Mesenteric fat pad (tissue), 1 donor: ENCODE results near the gene PIGB. TPM values are rescaled to one million over a fixed set of nuclear protein-coding genes. Genes with fewer than 3 reads are reported as not detected.
"Not testable (repeated sequence)": the region's sequence is repeated elsewhere in the genome, so short reads cannot be mapped to it uniquely, and the experiment has no call there.

Experiments used
- DNase-seq: peaks from one replicate; pipeline ENCODE4 v3.0.0-alpha.2; 2020; ENCODE audit warnings: low spot score
- total RNA-seq: library from RNA; stranded (reverse); fragmentation: NEBNext Ultra II Directional; extraction: Animal tissue kit (Norgen Biotek cat#: 25700); gene quantifications from one replicate; pipeline ENCODE4 v1.2.1, GENCODE V29; 2021
- donor health status: DM: yes; HTN: yes; CAD: no.

PIGB gene
- total RNA-seq, 1 donor from 2014 or later, result 14.4 TPM

DNA sequence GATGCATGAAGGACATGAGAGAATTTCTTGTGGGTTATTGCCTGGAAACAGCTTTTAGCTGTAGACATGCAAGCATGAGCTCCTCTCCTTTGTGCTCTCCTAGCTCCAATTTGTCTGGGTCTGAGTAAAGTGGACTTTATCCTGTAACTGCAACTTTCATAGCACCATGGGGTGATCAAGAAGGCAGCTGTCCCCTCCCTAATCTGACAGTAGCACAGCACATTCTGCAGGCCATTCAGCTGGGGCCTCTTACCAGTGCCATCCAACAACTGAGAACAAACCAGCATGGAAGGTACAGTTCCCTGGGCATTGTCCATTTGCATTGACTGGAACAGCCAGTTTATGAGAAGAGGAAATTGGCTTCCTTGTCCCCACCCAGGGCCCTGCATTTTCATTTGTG, 21.7 kb upstream of the PIGB start:
- DNase-seq, result no peak

DNA sequence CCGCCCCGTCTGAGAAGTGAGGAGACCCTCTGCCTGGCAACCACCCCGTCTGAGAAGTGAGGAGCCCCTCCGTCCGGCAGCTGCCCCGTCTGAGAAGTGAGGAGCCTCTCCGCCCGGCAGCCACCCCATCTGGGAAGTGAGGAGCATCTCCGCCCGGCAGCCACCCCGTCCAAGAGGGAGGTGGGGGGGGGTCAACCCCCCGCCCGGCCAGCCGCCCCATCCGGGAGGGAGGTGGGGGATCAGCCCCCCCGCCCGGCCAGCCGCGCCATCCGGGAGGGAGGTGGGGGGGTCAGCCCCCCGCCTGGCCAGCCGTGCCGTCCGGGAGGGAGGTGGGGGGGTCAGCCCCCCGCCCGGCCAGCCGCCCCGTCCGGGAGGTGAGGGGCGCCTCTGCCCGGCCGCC, 16.2 kb upstream of the PIGB start:
- not testable (repeated sequence) for DNase-seq

DNA sequence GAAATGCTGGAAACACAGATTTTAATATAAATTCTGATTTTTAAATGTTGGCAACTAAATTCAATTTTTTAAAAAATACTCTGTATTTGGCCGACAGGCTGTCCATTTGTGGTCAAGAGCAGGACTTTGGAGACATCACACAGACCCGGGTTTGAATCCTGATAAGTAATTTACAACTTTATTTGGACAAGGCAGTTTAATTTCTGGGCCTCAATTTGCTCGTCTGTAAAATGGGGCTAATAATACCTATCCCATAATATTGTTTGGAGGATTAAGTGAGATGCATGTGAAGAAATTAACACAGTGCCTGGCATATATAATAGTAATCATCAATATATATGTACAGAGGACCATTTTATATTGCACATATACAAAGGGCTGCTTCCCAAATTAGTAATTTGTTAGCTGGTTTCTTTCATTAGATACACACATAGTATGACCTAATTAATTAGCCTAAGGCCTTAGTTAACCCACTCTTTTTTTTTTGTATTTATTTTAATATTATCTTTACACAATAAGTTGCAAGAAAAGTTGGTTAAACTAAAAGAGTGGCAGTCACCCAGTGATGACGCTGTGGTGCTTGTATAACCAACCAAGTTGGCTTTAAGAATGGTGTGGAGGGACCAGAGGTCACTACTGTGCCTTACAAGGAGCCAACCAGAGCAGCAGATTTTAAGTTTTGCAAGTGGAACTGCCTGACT, 665 bp downstream of the PIGB start:
- DNase-seq, result no peak

DNA sequence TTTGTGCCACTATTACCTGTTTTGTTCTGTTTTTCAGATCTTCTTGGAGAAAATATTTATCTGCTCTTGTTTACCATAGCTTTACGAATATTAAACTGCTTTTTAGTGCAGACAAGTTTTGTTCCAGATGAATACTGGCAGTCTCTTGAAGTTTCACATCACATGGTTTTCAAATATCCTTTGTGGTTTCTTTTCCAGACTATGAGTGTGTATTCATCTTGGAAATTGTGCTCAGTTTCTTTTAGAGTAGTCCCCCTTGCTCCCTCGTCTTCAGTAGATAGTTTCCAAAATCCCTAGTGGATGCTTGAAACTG, 1.2 kb downstream of the PIGB start:
- no peak for DNase-seq

DNA sequence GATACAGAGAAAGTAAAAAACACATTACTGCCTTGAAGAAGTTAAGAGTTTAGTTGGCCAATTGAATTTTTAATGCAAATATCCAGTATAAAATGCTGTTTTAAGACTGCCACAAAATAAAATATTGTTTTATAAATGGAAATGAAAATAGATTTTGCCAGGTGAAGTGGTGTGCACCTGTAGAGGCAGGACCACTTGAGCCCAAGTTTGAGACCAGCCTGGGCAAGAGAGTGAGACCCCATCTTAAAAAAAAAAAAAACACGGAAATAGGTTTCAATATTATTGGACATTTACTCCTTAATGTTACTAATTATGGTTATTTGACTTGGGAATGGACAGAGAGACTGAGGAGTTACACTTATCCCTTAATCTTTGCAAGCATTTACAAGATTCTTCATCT, 1.9 kb downstream of the PIGB start:
- DNase-seq, result no peak

DNA sequence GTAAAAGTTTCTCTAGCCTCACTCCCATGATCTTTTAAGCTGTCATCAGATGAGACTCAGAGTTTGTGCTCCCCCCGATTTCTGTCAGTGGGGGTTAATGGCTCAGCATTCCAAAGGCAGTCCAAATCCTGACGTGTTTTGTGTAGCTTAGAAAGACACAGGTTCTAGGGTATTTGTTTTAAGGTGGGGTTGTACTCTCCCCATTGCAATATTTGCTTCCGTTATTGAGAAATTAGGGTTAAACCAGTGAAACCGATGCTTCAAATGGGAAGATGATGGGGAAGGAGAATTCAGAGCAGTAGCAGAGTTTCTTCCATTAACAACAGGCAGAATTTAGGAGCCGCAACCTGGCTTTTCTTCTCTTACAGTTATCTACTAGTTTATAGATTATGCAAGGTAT, 3.4 kb downstream of the PIGB start:
- DNase-seq, result no peak

DNA sequence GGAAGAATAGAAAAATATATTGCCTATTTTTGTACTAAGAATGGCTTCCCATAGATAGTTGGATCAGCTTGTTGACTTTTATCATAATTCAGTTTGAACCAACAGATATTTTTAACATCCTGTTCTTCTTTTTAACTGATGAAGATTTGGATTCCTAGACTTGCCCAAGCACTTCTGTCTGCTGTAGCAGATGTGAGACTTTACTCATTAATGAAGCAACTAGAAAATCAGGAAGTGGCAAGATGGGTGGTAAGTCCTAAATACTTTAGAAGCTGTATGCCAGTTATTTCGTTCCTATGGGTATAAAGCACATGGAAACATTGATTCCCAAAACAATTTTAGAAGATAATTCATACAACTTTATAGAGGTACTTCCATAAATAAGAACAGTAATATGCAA, 8.4 kb downstream of the PIGB start:
- no peak for DNase-seq

DNA sequence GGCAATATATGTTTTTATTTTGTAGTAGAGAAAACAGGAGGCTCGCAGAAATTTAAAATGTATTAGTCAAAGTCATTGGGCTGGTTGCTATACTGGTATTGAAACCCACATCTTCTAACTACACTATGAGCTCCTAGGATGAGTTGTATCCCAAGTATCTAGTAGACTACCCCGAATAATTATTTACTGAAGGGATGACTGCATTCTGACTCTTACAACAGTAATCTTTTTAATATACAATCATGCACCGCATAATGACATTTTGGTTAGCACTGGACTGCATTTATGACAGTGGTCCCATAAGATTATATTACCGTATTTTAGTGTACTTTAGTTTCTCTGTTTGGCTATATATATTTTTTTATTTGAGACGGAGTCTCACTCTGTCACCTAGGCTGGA, 15.3 kb downstream of the PIGB start:
- DNase-seq, result no peak

DNA sequence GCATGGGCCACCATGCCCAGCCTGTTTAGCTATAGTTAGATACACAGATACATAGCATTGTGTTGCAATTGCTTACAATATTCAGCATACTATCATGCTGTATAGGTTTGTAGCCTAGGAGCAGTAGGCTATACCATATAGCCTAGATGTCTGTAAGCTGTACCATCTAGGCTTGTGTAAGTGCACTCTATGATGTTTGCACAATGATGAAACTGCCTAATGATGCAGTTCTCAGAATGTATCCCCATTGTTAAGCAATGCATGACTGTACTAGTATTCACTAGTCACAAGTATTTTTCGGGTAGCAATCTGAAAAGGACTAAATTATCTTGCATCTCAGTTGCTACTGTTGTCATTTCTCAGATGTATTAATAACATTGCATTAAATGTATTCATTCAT, 16.0 kb downstream of the PIGB start:
- DNase-seq, result no peak

DNA sequence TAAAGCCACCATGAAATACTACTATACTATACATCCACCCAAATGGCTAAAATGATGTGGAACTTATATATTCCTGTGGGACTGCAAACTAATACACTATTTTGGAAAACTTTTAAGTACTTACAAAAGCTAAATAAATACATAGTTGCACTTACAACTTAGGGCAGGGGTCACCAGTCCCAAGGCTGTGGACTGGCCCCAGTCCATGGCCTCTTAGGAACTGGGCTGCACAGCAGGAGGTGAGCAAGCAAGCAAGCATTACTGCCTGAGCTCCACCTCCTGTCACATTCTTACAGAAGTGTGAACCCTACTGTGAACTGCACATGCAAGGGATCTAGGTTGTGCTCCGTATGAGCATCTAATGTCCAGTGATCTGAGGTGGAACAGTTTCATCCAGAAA, 18.1 kb downstream of the PIGB start:
- DNase-seq, result no peak

DNA sequence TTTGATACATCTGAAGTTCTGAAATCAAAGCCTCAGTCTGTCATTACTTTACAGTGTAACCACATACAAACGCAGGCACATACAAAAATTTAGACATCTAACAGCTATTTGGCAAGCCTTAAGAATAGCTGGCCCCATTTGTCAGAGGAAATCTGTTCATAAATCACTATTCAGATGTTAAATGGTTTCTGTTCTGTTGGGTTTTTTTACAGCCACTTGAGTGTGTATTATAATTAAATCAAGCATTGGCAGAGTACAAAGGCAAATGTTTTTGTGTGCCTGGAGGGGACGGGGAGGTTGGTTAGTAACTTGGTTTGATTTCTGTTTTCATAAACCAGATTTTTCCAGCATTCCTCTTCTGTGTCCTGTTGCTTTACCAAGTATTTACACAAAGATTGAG, 24.1 kb downstream of the PIGB start:
- no peak for DNase-seq

DNA sequence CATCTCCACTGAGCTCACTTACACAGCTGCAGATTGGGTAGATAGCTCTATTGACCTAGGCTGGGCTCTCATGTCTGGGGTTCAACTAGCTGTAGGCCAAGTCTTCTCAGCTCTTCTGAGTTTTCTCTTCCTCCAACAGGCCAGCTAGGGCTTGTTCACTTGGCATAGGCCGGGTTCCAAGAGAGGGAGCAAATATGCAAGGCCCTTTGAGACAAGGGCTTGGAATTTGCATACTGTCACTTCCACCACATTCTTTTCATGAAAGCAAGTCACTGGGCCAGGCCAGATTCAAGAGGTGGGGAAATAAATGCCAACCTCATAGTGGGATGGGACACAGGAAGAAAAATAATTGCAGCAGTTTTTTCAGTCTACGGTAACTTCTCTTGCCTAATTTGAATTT, 25.2 kb downstream of the PIGB start:
- no peak for DNase-seq

DNA sequence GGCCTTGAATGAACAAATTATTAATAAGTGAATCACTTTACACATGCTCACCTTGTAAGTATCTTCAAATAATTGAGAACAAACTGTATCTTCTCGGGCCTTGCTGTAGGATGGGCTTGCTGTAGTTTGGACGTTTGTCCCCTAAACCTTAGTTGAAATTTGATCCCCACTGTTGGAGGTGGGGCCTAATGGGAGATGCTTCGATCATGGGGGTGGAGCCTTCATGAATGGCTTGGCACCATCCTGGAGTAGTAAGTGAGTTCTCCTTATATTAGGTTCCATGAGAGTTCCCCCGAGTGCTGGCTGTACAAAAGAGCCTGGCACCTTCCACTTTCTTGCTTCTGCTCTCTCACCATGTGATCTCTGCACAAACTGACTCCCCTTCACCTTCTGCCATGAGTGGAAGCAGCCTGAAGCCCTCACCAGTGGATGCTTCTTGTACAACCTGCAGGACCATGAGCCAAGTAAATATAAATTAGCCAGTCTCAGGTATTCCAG, 29.3 kb downstream of the PIGB start:
- DNase-seq, result no peak

DNA sequence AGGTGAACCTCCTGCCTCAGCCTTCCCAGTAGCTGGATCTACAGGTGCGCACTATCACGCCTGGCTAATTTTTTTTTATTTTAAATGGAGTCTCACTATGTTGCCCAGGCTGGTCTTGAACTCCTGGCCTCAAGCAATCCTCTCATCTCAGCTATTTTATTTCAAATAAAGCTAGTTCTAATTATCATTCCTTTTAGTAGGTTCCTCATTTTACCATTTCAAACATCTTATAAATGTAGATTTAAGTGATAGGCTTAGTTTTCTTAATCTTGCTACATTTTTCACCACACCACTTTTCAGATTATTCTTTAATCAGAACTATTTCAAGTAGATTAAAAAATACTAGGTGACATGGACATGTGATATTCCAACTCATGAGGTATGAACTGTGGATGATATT, 30.3 kb downstream of the PIGB start:
- DNase-seq, result no peak

DNA sequence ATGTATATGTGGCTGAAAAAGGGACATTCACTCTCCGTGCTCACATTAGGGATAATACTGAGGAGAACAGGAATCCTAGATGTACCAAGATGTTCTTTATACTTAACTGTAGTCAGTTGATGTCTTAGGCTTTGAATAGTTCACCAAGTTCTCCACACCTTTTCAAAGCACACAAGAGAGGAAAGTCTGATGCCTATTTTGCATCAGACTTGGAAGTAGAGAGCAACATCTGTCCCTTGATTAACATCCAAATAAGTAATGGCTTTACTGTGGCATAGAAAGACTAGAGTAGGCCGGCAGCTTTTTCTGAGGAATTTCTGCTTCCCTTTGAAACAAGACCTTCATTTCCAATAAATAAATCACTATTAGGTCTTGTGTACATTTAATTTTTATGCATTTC, 34.0 kb downstream of the PIGB start:
- DNase-seq, result no peak

DNA sequence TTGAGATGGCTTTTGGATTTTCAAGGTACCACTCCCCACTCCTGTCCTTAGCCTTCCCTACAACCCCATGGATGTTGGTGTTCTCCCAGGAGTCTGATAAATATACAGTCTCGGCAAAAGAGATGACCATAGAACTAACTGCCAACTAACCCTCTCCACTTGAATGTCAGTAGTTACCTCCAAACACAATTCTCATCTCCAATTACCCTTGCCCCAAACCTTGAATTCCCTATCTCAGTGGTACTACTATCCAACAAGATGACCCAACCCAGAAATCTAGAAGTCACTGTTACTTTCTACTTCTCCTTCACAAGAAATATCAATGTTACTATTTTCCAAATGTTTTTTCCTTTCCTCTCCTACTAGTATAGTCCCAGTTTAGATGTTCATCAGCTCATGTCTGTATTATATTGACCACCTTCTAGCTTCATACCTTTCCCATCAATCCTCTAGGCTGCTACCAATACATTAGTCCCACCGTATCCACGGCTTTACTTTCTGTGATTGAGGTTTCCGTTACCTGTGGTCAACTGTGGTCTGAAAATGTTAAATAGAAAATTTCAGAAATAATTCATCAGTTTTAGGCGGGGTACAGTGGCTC, 38.1 kb downstream of the PIGB start:
- DNase-seq, result no peak

DNA sequence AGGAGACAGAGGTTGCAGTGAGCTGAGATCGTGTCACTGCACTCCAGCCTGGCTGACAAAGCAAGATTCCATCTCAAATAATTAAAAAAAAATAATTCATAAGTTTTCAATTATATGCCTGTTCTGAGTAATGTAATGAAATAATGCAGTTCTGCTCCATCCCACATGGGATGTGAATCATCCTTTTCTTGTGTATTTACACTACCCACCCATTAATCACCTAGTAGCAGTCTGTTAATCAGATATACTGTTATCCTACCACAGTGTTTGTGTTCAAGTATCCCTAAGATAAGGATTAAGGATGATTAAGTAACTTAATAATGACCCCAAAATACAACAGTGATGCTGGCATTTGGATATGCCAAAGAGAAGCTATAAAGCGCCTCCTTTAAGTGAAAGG, 38.8 kb downstream of the PIGB start:
- no peak for DNase-seq

DNA sequence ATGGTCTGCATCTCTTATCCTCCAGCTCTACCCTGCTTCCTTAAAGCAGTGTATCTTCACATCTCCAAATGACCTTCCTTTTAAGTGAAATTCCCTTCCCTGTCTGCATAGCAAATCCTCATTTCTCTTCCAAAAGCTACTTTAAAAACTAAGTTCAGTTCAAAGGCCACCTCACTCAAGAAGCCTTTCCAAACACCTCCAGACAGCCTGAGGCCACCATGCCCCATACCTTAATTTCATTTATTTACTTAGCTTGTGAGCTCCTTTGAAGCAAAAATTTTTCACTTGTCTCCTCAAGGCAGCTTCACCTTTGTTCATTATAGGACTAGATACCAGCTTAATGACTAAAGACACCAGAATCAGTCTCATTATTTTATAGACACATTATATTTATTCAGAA, 39.4 kb downstream of the PIGB start:
- DNase-seq, result no peak

DNA sequence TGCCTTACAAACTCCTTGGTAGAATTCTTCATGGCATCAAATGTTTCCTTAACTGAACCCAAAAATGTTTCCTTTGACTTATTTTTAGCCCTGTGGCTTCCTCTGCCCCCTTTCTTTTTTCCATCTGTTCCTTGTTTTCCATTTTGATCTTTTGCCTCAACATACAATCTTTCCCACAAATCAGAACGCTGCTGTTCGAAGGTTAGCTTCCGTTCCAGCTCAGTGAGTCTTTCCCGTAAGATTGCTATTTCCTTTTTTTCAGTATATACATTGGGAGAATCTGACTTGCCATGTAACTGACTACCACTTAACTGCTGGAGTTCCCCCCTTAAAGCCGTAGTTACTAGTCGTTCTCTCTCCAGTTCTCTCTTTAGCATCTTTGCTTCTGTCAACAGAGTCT, 41.2 kb downstream of the PIGB start:
- no peak for DNase-seq

DNA sequence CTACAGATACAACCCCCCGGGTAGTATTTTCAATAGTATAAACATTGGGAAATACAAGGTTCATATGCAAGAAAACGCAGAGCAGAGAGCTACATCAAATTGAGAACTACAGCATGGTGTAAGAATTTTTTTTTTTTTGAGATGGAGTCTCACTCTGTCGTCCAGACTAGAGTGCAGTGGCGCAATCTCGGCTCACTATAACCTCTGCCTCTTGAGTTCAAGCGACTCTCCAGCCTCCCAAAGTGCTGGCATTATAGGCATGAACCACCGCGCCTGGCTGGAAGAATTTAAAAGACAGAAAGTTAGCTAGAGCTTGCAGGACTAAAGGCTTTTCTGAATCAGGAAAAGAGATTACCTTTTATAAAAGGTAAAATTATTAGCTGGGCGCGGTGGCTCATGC, 42.0 kb downstream of the PIGB start:
- no peak for DNase-seq

DNA sequence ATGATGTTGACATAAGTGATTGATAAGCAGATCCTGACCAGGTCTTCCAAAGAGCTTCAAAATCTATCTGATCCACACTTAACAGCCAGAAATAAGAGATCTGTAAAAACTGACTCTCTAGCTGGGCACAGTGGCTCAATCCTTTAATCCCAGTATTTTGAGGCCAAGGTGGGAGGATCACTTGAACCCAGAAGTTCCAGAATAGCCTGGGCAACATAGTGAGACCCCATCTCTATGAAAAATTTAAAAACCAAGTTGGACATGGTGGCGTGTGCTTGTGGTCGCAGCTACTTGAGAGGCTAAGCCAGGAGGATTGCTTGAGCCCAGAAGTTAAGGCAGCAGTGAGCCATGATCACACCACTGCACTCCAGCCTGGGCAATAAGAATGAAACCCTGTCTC, 43.6 kb downstream of the PIGB start:
- no peak for DNase-seq

DNA sequence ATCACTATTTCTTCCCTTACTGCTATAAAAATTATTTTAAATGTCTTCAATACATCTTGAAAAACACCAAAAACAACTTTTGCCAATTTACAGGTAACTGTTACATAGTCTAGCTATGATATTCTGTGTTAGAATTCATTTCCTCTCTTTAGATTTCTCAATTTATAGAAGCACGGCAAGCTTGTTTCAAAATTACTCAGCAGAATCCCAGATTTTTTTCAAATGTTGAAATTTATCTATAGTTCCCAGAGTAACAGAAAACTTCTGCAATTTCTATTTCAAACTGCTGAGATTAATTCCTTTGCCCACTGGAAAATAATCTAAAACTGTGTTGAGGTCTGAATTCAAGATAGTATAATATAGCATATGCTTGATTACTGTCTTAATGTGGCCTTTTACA, 48.0 kb downstream of the PIGB start:
- no peak for DNase-seq

DNA sequence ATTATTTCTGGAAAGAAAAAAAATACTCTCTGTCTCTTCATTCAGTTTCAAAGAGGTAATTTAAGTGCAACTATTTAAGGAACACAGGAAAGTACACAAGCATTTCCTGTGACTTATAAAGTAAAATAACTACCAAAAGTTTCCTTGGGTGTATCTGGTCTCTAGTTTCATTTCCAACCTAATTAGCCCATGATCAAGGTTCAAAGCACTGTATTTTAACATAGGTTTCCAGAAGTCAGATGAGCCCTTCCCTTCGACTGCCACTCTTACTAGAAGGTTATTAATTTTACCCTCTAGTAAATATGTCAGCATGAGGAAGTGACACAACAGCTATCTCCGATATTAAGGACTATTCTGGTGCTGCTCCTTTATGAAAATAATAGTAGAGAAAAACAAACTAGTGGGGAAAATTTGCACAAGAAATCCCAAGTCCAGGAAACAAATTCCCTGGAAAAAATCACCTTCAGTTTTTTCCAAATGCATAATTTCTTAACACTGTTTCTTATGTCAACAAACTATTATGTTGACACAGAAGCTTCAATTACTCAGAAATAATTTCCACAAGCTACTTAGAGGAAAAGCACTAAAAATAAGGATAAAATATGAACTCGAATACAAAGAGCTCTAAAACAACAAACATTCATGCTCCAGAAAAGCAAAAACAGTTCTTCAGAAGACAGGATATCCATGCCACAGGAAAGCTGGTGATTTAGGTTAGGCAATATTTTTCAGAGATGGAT, 53.8 kb downstream of the PIGB start:
- DNase-seq, result no peak
